Activated CD4-positive, alpha-beta T cell treated with anti-CD3 and anti-CD28 coated beads for 1 hour (primary cell): ENCODE data around the gene CACNB2.
"Not testable (repeated sequence)": the region's sequence is repeated elsewhere in the genome, so short reads cannot be mapped to it uniquely, and the experiment has no call there.

Experiments
- DNase-seq: peaks from one replicate; pipeline ENCODE4 v3.0.0-alpha.2; 2020

The CACNB2 gene

GRCh38 chr10:18149196-18149800 is 9.1 kb downstream of the CACNB2 start:
- no peak for DNase-seq

- DNase-seq, result no peak
Observed at GRCh38 chr10:18151356-18151890, 11.2 kb downstream of the CACNB2 start.

- DNase-seq, result not testable (repeated sequence)
Observed at GRCh38 chr10:18153381-18153780, 13.2 kb downstream of the CACNB2 start.

GRCh38 chr10:18155321-18155720 is 15.1 kb downstream of the CACNB2 start:
- DNase-seq, result no peak

- DNase-seq, result not testable (repeated sequence)
Observed at GRCh38 chr10:18156797-18157196, 16.6 kb downstream of the CACNB2 start.

GRCh38 chr10:18157881-18158280 is 17.7 kb downstream of the CACNB2 start:
- DNase-seq, result no peak

GRCh38 chr10:18158773-18159265 is 18.6 kb downstream of the CACNB2 start:
- no peak for DNase-seq

- no peak for DNase-seq
Observed at GRCh38 chr10:18159557-18159956, 19.3 kb downstream of the CACNB2 start.

- DNase-seq, result no peak
Observed at GRCh38 chr10:18162021-18162627, 21.9 kb downstream of the CACNB2 start.

- DNase-seq, result no peak
Observed at GRCh38 chr10:18164093-18164492, 23.9 kb downstream of the CACNB2 start.

GRCh38 chr10:18164748-18165361 is 24.6 kb downstream of the CACNB2 start:
- no peak for DNase-seq

GRCh38 chr10:18178854-18179483 is 38.7 kb downstream of the CACNB2 start:
- no peak for DNase-seq

- no peak for DNase-seq
Observed at GRCh38 chr10:18179891-18180290, 39.7 kb downstream of the CACNB2 start.

- DNase-seq, result not testable (repeated sequence)
Observed at GRCh38 chr10:18181382-18181781, 41.2 kb downstream of the CACNB2 start.

- no peak for DNase-seq
Observed at GRCh38 chr10:18185621-18186020, 45.4 kb downstream of the CACNB2 start.

GRCh38 chr10:18190840-18191239 is 50.6 kb downstream of the CACNB2 start:
- no peak for DNase-seq

GRCh38 chr10:18194634-18195033 is 54.4 kb downstream of the CACNB2 start:
- no peak for DNase-seq

GRCh38 chr10:18195060-18195799 is 55.0 kb downstream of the CACNB2 start:
- no peak for DNase-seq

GRCh38 chr10:18196806-18197550 is 56.8 kb downstream of the CACNB2 start:
- DNase-seq, result no peak

- no peak for DNase-seq
Observed at GRCh38 chr10:18197706-18198105, 57.5 kb downstream of the CACNB2 start.

GRCh38 chr10:18201877-18202276 is 61.7 kb downstream of the CACNB2 start:
- DNase-seq, result no peak
